Spleen (tissue), 3 donors: ENCODE results near the gene YKT6.

Experiments
- POLR2A ChIP-seq, 3 donors: fragments of 450-650 bp; IDR thresholded peaks; one replicate each; pipeline ENCODE4 v1.5.1; 2017; ENCODE audit warnings: antibody characterized with exemption in 3 of 3, mild to moderate bottlenecking in 1 of 3
- POLR2AphosphoS5 ChIP-seq, 3 donors: sonication (generic); formaldehyde crosslinking; IDR thresholded peaks; one replicate each; pipeline ENCODE4 v1.5.1; 2017; ENCODE audit warnings: antibody characterized with exemption in 3 of 3

- TF ChIP-seq POLR2A (IDR thresholded peaks at IDR 0.05) (no peak), POLR2AphosphoS5 (IDR thresholded peaks at IDR 0.05) (no peak)
Observed at GRCh38 chr7:44258423-44258760, 57.6 kb downstream of the YKT6 start.
